Limb (tissue), 2 donors: ENCODE measurements around the gene SMPD2.
A peak's percentile ranks its signal among the peaks of the same experiment; 100 is the strongest.

ENCODE experiments used
- DNase-seq, 2 donors: peaks; one replicate each; pipeline ENCODE4 v3.0.0-alpha.2; 2016; ENCODE audit errors: extremely low spot score in 2 of 2

SMPD2 gene, protein sequence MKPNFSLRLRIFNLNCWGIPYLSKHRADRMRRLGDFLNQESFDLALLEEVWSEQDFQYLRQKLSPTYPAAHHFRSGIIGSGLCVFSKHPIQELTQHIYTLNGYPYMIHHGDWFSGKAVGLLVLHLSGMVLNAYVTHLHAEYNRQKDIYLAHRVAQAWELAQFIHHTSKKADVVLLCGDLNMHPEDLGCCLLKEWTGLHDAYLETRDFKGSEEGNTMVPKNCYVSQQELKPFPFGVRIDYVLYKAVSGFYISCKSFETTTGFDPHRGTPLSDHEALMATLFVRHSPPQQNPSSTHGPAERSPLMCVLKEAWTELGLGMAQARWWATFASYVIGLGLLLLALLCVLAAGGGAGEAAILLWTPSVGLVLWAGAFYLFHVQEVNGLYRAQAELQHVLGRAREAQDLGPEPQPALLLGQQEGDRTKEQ

GRCh38 chr6:109440331-109441068 lies at the start of gene SMPD2, which contains the start of gene PPIL6:
TSS of gene SMPD2 (plus strand) at chr6:109440724. CDS start at chr6:109441122, 398 bp downstream.
TSS of gene PPIL6 (minus strand) at chr6:109440628. CDS start at chr6:109440590, 38 bp downstream.
- peak; percentile 92 to 94 for DNase-seq

DNA sequence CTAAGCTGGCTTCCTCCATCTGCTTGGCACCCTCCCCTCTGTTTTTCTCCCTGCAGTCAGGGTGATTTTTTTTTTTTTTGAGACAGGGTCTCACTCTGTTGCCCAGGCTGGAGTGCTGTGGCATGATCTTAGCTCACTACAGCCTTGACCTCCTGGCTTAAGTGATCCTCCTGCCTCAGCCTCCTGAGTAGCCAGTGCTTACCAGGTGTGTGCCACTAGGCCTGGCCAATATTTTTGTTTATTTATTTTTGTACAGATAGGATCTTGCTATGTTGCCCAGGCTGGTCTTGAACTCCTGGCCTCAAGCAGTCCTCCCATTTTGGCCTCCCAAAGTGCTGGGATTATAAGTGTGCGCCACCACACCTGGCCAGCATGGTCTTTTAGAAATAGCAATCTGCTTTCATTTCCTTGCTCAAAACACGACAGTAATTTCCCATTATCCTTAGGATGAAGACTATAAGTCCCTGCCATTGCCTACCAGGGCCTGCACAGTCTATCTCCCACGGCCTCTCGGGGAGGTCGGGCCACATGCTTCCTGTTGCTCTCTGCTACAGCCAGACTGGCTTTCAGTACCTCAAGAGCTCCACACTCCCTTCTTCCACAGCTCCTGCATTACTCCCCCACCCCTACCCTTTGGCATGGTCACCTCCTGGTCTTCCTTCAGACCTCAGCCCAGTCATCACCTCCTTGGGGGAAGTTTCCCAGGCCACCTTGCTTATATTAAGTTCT lies 47.2 kb upstream of the SMPD2 start:
- no peak for DNase-seq

- DNase-seq, result no peak
Observed at GRCh38 chr6:109393886-109394281, 46.6 kb upstream of the SMPD2 start.

DNA sequence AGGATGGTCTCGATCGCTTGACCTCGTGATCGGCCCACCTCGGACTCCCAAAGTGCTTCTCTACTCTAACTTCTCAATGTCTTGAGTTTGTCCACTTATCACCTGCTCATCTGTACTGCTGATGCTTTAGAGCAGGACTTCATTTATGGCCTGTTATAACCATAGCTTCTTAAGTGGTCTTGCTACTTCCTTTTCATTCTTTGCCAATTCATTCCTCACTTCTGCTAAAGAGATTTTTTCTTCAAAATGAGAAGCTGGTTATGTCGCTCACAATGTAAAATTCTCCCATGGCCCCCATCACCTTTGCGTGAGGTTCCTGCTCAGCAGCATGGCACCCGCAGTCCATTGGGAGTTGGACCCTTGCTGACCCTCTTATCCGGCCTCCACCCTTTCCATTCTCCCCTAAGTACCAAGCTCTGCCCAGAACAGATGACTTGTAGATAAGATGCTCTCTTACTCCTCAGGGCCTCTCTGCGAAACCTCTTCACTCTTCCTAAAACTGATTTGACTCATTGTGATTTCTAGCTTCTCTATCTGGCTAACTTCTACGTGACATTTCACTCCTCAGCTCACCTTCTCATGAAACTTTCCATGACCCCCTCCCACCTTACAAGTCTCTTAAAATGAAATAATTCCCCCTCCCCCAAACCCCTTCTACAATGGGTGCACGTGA lies 44.3 kb upstream of the SMPD2 start:
- no peak for DNase-seq

DNA sequence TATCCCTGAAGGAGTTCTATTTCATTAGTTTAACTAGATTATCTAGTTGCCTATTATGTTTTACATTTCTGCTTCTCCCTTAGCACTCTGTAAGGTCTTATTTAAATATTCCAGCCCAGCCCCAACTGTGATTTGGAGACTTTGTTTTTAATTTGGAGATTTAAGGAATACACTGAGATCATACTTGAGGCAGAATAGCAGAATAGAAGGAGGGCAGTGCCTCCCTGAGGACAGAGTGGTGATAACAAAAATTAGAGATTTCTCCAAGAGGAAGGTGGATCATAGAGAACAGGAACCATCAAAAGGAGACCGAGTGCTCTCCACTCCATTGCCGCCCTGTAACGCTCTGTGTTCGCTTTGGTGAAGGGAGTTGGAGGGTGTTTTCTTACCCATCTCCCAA lies 43.5 kb upstream of the SMPD2 start:
- DNase-seq, result no peak

GRCh38 chr6:109406196-109406595 lies 34.3 kb upstream of the SMPD2 start:
- DNase-seq, result no peak

DNA sequence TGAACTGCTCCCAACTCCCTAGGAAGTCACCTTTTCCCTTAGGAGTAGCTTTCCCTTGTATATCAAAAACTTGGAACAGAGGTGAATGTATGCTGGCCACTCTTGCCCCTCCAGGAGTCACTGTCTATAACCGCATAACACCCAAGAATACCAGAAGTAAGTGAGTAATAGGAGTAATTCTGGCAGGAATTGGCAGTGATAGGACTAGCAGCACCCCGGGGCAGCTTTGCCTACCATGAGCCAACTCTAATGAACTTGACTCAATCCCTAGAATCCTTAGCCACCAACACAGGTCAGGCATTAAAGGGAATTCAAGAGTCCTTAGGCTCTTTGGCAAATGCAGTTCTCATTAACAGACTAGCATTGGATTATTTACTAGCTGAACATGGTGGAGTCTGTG lies 29.5 kb upstream of the SMPD2 start:
- DNase-seq, result no peak

DNA sequence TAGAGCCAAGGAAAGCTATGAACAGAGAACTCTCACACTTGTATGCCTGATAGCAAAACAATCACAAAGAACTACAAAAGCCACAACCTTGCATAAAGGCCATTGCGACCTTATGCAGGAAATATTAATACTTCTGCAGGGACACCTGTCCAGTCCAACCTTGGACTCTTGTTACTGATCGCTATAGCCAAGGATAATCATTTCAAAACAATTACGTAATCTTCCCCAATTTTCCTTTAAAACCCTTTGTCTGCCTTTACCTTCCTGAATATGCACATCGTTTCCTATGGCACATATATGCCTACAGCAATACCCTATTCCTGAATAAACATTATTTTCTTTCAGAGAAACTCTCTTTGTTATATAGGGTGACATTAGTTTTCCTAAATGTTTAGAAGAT lies 22.9 kb upstream of the SMPD2 start:
- no peak for DNase-seq

GRCh38 chr6:109420751-109421150 lies 19.8 kb upstream of the SMPD2 start:
- DNase-seq, result no peak

- DNase-seq, result no peak
Observed at GRCh38 chr6:109421184-109421583, 19.3 kb upstream of the SMPD2 start.

DNA sequence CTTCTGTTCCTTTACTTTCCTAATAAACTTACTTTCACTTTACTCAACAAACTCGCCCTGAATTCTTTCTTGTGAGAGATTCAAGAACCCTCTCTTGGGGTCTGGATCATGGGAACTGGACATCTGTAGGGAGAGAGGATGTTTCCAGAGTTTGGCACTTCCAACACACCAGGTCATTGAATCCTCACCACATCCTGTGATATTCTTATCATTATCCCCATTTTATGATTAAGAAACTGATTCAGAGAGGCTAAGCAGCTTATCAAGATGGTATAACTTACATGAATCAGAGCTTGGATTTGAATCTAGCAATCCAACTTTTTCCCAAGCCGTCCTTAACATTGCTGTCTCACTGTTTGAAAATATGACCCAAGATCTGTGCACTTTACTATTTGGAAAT lies 15.6 kb upstream of the SMPD2 start:
- DNase-seq, result no peak

GRCh38 chr6:109428889-109429477 lies 11.5 kb upstream of the SMPD2 start:
- peak in 1 of 2 donors; percentile 74 for DNase-seq

GRCh38 chr6:109429496-109429895 lies 11.0 kb upstream of the SMPD2 start:
- DNase-seq, result no peak

DNA sequence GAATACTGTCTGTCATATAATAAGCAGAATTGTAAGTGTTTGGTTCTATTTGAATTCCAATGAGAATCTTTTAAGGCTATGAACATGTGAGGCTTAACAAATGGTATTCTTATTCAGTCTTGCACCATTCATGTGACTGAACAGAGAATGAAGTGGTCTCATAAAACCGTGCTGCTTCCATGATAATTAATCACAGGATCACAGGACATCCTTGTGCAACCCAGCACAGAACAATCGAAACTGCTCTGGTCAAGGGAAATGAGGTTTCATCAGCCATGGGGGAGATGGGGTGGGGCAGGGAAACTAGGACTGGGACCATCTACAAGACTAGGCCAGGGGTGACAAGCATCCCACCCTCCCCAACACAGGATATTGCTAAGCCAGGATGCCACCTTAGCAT lies 6.1 kb upstream of the SMPD2 start:
- no peak for DNase-seq

GRCh38 chr6:109436041-109436440 lies 4.5 kb upstream of the SMPD2 start:
- DNase-seq, result no peak

DNA sequence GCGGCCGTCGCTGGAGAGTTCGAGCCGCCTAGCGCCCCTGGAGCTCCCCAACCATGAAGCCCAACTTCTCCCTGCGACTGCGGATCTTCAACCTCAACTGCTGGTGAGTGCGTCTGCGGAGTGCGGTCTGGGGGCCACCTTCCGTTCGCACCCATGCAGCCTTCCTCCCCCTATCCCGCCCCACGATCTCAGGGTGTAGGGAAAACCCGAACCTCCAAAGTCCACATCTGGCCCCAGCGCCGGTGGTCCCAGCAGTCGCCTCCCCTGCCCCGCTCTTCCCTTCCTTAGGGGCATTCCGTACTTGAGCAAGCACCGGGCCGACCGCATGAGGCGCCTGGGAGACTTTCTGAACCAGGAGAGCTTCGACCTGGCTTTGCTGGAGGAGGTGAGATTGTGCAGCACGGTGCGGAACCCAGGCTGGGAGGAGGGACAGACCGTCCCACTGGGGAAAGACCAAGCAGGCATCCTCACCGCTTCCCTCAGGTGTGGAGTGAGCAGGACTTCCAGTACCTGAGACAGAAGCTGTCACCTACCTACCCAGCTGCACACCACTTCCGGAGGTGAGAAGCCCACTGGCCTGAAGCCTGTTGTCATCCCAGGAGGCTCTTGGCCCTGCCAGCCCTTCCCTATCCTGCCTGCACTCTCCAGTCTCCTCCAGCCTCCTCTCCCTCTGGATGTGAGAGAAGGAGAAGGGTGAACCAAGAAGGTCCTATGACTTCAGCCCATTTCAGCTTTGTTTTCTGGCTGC lies 719 bp downstream of the SMPD2 start:
- DNase-seq, result peak; percentile 11 to 71

GRCh38 chr6:109442393-109442924 lies 1.9 kb downstream of the SMPD2 start:
- no peak for DNase-seq

DNA sequence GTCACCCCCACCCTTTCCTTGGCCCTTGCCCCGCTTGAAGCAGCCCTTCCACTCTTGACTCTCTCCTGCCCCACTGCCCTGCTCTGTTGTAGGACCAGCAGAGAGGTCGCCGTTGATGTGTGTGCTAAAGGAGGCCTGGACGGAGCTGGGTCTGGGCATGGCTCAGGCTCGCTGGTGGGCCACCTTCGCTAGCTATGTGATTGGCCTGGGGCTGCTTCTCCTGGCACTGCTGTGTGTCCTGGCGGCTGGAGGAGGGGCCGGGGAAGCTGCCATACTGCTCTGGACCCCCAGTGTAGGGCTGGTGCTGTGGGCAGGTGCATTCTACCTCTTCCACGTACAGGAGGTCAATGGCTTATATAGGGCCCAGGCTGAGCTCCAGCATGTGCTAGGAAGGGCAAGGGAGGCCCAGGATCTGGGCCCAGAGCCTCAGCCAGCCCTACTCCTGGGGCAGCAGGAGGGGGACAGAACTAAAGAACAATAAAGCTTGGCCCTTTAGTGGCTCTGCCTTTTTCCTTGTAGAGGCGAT lies 3.0 kb downstream of the SMPD2 start:
- no peak for DNase-seq

- DNase-seq, result no peak
Observed at GRCh38 chr6:109445382-109445781, 4.9 kb downstream of the SMPD2 start.

DNA sequence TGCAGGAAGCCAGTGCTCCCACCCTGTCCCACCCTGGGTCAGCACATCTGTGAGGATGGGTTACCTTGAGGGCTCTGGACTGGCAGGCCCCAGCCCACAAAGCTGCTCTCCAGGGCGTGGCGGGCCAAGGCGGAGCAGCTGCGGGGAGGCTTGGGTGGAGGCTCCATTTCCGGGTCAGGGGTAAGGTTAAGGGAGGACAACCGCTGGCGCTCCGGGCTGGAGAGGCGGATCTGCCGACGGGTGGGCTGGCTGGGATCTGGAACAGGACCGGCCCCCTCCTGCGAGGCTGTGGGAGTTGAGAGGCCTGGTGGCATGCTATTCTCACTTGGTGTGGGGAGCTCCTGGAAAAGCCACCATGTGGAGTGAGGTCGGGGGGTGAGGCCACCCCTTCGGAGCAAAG lies 5.5 kb downstream of the SMPD2 start:
- no peak for DNase-seq
